WI38 (cell line): ENCODE results near the gene TOMM40L.
"Not testable (repeated sequence)": the region's sequence is repeated elsewhere in the genome, so short reads cannot be mapped to it uniquely, and the experiment has no call there.

Experiments used
- H3K4me3 ChIP-seq: 2 replicates; pipeline ENCODE4 v1.5.1; 2011; ENCODE audit warnings: low read depth, mild to moderate bottlenecking, control low read depth, low read length
- TF ChIP-seq, protein P1 (sequence below): IDR thresholded peaks from 2 replicates; pipeline ENCODE4 v1.5.1; 2012; ENCODE audit warnings: low read depth, mild to moderate bottlenecking, control low read depth, low read length

Gene TOMM40L

DNA sequence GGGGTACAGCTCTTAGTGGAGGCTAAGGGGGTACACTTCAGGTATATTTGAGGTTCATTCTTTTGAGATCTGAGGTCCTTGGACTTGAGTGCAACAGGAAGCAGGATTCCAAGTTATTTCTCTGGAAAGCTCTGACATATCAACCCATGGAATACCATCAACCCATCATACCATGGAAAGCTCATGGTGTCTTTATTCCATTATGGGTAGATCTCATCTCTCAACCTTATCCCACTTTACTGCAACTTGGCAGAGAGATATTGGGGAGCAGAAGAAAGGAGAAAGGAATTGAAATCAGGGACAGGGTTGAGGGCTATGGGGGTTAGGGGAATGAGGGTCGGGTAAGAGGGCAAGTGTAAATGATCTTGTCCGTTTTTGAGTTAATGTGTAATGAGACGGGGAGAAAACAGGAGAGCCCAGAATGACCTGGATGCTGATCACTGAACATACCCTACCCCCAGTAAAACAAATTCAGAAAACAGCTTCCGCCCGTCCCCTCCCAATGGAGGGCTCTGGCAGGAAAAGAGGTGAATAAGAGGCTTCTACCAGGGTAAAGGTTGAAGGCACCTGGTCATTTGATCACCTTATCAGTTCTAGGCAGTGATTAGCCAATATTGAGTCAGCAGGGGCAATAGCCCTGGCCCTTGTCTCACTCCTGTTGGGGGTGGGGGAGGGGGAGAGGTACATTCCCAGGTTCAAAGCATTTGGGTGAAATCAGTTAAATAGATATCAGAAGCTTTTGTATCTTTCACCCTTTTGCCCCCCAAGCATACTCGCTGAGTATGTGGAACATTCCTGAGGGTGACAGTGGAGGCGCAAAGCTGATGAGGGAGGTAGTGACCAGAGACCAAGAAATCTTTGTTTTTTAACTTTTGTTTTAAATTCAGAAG is 1.8 kb upstream of the TOMM40L start:
- TF ChIP-seq, protein P1, sequence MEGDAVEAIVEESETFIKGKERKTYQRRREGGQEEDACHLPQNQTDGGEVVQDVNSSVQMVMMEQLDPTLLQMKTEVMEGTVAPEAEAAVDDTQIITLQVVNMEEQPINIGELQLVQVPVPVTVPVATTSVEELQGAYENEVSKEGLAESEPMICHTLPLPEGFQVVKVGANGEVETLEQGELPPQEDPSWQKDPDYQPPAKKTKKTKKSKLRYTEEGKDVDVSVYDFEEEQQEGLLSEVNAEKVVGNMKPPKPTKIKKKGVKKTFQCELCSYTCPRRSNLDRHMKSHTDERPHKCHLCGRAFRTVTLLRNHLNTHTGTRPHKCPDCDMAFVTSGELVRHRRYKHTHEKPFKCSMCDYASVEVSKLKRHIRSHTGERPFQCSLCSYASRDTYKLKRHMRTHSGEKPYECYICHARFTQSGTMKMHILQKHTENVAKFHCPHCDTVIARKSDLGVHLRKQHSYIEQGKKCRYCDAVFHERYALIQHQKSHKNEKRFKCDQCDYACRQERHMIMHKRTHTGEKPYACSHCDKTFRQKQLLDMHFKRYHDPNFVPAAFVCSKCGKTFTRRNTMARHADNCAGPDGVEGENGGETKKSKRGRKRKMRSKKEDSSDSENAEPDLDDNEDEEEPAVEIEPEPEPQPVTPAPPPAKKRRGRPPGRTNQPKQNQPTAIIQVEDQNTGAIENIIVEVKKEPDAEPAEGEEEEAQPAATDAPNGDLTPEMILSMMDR: no peak
- no peak overlapping the region for H3K4me3 ChIP-seq

DNA sequence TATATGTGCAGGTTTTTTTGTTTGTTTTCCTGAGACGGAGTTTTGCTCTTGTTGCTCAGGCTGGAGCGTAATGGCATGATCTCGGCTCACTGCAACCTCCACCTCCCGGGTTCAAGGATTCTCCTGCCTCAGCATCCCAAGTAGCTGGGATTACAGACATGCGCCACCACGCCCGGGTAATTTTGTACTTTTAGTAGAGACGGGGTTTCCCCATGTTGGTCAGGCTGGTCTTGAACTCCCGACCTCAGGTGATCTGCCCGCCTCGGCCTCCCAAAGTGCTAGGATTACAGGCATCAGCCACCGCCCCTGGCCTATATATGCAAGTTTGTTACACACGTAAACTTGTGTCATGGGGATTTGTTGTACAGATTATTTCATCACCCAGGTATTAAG is 1.2 kb upstream of the TOMM40L start:
- H3K4me3 ChIP-seq: not testable (repeated sequence)

DNA sequence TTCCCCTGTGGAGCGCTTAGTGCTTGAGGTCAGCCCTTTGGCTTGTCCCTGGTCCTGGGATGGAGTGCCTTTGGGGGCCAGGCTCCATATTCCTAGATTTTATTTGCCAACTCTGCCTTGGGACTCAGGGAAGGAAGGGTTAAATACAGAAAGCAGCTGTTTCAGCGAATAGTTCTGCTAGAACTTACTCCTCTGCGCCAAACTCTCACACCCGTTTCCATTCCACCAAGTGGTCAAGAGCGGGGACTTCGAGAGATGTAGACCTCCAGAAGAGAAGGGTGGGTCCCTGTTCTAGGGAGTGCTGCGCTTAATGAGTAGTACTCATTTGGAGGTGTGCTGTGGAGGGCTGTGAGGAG is 704 bp upstream of the TOMM40L start:
- no peak overlapping the region for H3K4me3 ChIP-seq
- TF ChIP-seq, protein P1: no peak

DNA sequence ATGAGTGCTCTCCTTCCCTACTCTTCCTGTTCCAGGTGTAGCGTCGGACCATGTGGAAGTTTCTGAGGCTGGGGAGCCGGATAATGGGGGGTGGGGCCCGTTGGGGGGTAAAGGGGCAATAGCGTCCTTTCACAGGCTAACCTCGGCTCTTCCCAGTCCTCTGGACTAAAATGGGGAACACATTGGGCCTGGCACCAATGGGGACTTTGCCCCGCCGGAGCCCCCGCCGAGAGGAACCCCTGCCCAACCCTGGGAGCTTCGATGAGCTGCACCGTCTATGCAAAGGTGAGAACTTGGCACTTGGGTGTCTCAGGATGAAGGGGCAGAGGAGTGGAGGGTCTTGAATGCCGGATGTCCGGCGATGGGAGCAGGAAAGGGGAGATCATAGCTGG is 456 bp downstream of the TOMM40L start:
- TF ChIP-seq, protein P1: no peak
- peak overlapping the region; percentile 75 for H3K4me3 ChIP-seq

DNA sequence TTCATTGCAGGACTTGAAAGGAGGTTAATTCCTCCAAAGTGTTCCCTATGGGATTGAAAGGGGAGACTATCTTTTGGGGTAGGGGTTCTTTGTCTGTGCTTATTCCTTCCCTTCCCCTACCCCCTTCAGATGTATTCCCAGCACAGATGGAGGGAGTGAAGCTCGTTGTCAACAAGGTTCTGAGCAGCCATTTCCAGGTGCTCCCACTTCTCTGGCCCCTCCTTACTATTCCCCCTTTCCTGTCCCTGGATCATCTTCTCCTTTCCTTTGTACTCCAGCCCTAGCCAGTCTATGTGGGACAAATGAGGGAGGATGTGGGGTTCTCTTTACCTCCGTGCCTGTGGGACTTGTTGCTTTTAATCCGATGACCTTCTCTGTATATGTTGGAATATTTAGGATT is 899 bp downstream of the TOMM40L start:
- TF ChIP-seq, protein P1: no peak
- H3K4me3 ChIP-seq: peak overlapping the region; percentile 75

DNA sequence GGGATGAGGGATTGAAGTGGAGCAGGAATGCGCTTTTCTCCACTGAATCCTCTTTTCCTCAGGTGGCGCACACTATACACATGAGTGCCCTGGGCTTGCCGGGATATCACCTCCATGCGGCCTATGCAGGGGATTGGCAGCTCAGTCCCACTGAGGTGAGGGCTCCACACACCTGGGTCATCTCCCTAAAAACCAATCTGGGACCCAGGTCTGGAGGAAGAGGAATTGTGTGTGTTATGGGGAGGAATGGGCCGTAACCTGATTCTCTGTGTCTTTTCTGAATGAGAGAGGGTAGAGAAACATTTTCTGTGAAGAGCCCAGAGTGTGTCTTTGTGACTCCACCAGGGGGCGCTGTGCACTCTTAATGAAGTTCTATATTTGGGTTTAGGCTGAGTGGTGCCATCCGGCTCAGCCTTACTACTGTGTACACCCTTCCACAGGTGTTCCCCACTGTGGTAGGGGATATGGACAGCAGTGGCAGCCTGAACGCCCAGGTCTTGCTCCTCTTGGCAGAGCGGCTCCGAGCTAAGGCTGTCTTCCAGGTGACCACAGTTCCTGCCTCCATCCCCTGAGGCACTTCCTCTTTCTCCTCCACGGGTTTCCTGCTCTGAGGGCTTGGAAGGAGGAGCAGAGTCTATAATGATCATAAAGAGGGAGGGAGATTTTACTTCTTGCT is 1.5 kb downstream of the TOMM40L start:
- peak overlapping the region; percentile 12; the same call in 1 of the 2 replicates for H3K4me3 ChIP-seq
- TF ChIP-seq, protein P1: peak; percentile 69

DNA sequence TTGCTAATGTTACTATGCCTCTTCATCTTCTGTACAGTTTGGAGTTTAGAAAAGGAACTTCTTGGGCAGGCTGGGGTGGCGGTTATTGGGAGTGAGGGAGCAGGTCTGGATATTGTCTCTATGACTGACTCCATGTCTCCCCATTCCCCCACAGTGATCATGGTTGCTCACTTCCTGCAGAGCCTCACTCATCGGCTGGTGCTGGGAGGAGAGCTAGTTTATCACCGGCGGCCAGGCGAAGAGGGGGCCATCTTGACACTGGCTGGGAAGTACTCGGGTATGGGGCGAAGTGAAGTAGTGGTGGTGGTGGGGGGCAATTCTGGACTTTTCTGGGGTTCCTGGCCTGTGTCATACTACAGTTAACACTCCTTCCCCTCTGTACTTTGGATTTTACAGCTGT is 2.2 kb downstream of the TOMM40L start:
- no peak overlapping the region for H3K4me3 ChIP-seq
- TF ChIP-seq, protein P1: no peak
